ENCODE measurements around the gene RWDD3.

The RWDD3 gene, protein sequence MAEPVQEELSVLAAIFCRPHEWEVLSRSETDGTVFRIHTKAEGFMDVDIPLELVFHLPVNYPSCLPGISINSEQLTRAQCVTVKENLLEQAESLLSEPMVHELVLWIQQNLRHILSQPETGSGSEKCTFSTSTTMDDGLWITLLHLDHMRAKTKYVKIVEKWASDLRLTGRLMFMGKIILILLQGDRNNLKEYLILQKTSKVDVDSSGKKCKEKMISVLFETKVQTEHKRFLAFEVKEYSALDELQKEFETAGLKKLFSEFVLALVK

DNA sequence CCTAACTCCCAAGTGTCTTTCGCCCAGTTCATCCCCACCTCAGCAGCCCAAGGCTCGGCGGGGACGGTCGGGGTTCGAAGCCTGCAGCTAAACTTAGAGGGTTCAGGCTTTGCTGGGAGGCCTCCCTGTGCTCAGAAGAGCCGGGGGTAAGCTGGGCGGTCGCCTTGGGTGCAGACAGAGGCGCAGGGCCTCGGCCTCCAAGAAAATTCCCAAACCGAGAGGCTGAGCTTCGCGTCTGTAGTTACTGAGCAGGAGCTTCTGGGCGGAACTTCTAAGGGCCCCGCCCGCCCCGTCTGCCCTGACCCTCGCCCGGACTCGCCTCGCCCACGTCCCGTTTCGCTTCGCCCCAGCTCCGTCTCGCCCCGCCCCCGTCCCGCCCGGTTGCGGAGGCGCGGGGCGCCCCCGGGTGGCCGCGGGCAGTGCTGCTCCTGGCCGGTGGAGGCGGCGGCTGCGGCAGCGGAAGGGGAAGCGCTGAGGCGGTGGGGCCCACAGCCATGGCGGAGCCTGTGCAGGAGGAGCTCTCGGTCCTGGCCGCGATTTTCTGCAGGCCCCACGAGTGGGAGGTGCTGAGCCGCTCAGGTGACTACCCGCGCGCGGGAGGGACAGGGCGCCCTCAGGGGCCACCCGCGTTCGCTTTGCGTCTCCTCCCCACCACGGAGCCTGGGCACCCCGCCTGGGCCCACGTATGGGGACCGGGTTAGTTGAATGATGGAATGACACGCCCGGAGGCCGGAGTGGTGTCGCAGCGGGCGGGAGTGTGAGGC lies at the start of gene RWDD3:
TSS of gene RWDD3 (plus strand) at position 474 of the 764 bp plus-strand sequence. CDS start at position 495, 21 bp downstream.
- DNase-seq: peak; percentile 91

- DNase-seq: no peak
Observed at GRCh38 chr1:95186149-95186548, 47.9 kb upstream of the RWDD3 start.

DNA sequence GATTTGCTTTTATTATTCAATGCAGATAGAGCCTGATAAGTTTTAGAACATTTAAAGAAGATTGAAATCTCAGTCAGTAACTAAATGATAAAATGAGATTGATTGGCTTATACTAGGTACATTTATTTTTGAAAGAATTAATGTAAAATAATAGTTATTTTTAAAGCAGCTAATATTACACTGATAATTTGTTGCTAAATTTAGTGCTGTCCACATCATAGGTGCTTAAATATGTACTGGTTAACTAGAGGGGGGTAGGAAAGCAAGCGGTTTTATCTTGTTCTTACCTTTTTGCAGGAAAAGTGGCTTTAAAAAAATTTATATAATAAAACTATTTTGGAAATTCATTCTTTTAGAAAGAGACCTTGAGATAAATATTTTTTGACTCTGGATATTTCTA lies 40.4 kb upstream of the RWDD3 start:
- DNase-seq: no peak

DNA sequence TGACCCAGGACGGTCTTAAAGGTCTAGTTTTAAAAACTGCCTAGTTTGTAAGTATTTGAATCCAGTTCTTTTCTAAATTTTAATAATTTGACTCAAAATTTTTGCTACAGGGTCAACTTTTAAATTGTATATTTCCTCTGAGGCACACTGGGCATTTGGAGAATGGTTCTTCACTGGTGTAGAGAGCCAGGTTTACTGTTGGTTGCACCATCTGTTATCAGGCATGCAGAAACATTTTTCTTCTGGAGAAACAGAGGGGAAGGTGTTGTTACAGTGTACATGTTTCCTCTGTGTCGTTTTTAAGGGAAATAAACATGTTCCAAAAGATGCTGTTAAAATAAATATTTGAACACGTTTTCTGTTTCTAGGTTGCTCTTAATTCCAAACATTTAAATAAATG lies 39.0 kb upstream of the RWDD3 start:
- no peak for DNase-seq

- no peak for DNase-seq
Observed at GRCh38 chr1:95196017-95196416, 38.0 kb upstream of the RWDD3 start.

DNA sequence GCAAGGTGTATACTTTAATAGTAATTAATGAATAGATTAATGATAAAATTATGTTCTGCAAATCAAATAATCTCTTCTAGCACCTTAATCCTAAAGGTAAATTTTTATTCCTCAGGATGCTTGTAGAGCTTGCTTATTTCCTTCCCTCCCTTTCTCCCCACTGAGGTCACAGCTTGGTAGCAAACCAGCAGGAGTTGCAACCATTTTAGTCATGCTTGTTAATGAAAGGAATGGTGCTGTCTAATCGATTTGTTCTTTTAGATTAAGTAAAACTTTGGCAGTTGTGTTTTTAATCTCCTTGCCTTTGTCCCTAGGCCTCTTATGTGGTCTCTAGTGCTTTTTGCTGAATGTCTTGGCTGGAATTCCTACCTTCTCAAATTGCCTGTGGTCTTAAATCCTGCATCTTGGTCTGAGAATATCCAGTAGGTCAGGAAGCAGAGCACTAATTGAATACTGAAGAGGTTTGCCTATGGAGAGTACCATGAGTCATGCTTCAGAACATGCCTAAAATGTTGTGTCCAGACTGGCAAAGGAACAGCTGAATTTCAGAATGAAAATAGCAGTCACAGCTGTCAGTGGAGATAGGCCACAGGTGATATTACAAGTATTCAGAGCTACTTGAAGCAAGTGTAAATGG lies 36.3 kb upstream of the RWDD3 start:
- DNase-seq: no peak

GRCh38 chr1:95201905-95202304 lies 32.1 kb upstream of the RWDD3 start:
- no peak for DNase-seq

DNA sequence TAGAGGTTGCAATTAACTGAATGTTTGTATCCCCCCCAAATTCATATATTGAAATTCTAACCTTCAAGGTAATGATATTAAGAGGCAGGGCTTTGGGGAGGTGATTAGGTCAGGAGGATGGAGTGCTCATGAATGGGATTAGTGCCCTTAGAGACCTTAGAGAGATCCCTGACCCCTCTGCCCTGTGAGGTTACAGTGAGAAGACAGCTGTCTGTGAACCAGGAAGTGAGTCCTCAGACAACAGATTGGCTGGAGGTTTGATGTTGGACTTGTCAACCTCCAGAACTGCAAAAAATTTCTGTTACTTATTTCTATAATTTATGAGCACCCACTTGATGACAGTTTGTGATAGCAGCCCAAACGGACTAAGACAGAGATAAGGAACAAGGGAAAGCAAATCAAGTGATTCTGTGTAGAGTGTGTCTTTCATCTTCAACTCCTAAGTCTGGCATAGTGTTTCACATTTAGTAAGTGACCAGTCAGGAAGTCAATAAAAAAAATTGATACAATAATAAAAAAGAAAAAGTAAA lies 30.0 kb upstream of the RWDD3 start:
- no peak for DNase-seq

DNA sequence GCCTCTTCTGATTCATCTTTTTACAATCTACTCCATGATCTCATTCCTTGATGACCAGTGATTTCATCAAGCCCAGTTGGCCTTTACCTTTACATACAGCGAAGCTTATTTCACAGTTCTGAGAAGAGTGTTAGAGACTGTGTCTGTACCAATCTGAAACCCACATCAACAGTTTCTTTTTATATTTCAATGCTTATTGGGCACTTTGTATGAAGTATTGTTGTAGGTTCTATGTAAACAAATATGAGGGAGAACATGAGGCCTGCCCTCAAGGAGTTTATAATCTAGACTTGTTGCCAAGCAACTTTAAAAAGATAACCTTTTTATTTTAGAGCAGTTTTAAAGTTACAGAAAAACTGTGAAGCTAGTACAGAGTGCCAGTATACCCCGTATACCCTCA lies 27.5 kb upstream of the RWDD3 start:
- DNase-seq: no peak

DNA sequence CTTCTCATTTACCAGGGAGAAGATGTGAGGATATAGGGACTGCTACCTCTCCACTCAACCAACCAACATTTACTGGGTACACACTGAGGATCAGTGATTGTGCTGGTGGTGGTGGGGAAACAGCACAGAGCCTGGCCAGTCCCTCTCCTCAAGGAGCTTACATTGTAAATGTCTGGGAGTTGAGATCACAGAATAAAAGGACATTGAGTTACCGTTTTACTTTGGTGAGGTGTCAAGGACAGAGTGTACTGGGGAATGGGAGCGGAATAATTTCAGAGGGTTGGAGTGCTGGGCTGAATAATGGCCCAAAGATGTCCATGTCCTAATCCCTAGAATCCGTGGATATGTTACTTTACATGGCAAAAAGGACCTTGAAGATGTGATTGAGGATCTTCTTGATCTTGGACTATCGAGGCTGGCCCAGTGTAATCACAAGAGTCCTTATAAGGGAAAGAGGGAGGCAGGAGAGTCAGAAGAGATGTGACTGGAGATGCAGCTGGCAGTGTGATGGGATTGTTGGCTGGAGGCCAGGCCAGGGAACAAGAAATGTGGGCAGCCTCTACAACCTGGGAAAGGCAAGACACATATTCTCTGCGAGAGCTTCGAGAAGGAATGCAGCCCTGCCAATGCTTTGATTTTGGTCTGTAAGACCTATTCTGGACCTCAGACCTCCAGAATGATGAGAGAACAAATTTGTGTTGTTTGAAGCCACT lies 26.6 kb upstream of the RWDD3 start:
- DNase-seq: no peak

- no peak for DNase-seq
Observed at GRCh38 chr1:95208876-95209275, 25.1 kb upstream of the RWDD3 start.

DNA sequence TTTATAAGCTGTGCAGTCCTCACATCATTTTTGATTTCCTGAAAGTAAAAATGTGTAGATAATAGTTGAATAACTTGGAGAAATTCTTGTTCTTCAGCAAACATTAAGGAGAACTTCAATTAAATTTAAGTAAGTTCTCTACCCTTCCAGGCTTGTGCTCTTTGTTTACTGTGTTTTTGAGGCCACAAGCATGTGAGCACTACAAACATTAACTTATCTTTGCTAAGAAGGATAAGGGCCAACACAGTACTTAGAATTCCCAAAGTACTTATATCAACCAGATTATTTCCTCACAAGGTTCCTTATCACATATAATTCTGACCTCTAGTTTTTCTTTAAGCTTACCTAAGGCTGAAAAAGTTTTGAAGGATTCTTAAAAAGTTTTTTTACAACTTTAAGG lies 24.7 kb upstream of the RWDD3 start:
- DNase-seq: no peak

DNA sequence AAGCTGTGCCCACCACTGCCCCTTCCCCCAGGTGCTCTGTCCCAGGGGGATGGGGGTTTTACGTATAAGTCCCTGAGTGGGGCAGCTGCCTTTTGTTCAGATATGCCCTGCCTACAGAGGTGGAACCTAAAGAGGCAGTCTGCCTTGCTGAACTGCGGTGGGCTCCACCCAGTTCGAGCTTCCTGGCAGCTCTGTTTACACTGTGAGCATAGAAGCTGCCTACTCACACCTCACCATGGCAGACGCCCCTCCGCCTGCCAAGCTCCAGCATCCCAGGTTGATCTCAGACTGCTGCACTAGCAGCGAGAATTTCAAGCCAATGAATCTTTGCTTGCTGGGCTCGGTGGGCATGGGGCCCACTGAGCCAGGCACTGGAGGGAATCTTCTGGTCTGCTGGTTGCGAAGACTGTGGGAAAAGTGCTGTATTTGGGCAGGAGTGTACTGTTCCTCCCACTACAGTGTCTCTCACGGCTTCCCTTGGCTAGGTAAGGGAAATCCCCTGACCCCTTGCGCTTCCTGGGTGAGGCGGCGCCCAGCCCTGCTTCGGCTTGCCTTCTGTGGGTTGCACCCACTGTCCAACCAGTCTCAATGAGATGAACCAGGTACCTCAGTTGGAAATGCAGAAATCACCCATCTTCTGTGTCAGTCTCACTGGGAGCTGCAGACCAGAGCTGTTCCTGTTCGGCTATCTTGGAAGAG lies 17.6 kb upstream of the RWDD3 start:
- DNase-seq: no peak

GRCh38 chr1:95217371-95217770 lies 16.6 kb upstream of the RWDD3 start:
- no peak for DNase-seq

GRCh38 chr1:95219407-95219806 lies 14.6 kb upstream of the RWDD3 start:
- no peak for DNase-seq

GRCh38 chr1:95221306-95221705 lies 12.7 kb upstream of the RWDD3 start:
- no peak for DNase-seq

DNA sequence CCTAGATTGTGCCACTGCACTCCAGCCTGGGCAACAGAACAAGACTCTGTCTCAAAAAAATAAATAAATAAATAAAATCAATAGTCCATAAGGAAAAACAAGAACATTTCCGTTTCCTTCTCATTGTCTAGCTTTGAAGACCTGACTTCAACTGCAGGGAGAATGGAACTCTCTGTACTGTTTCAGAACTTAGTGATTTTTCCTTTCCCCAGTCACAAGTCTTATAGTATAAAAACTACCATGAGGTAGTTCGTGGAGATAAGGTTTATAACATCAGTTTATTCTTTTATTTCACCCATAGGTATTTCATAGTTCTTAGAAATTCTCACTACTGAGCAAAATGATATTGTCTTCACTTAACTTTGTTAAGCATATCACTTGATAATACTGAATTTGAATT lies 11.4 kb upstream of the RWDD3 start:
- DNase-seq: no peak

- no peak for DNase-seq
Observed at GRCh38 chr1:95223110-95223509, 10.9 kb upstream of the RWDD3 start.

- DNase-seq: no peak
Observed at GRCh38 chr1:95226781-95227660, 7.0 kb upstream of the RWDD3 start.

- DNase-seq: no peak
Observed at GRCh38 chr1:95229037-95229436, 5.0 kb upstream of the RWDD3 start.

- no peak for DNase-seq
Observed at GRCh38 chr1:95229706-95230105, 4.3 kb upstream of the RWDD3 start.

GRCh38 chr1:95230256-95230655 lies 3.8 kb upstream of the RWDD3 start:
- DNase-seq: no peak

Data from activated gamma-delta T cell treated with Interleukin-2 at 50 U/mL for 16 hours (primary cell).